GM18498 (cell line): ENCODE measurements around the gene VIP.

Source experiments
- ATAC-seq: cut with Tn5 transposase; IDR thresholded peaks from one replicate; pipeline ENCODE4 v1.9.1; 2021; ENCODE audit warnings: mild to moderate bottlenecking, moderate library complexity; ENCODE audit not compliant: unreplicated experiment

VIP gene

DNA sequence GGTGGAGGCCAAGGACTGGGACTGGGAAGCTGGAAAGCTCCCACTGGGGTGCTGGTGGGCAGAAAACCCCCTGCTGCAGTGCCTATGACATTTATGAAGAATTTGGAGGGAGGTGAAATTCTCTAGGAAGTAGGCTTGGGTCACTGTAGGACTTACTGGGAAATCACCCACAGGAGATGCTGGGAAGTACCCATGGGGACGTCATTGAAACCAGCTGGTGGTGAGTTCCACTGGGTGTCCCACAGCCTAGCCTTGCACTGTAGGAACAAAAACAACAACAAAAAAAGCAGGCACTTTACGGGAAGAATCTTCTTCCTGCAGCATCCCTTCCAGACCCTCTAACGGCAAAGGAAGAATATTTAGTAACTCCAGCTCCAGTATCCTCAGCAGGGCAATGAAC lies 26.2 kb downstream of the VIP start:
- no peak for ATAC-seq

DNA sequence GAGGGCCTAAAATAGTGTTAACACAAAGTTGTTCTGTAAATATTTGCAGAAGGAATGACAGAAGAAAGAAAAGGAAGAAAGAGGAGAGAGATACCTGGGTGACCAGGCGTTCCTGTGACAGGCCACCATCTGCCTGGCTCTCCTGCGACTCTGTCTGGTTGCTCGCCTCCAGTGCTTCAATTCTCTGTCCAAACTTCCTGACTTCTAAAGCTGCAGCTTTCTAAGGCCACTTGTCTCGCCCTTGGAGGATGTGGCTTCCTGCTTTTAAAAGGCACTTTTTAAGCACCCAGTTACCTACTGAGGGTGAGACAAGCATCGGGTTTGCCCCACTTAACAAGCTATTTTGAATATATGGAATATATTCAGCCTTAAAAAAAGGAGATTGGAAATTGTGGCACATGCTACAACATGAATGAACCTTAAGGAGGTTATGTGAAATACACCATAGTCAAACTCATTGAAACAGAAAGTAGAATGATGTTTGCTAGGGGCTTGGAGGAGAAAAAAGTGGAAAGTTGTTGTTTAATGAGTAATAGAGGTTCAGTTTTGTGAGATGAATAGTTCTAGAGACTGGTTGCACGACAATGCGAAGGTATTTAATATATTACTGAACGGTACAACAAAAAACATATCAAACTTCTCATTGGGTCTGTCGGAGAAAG lies 32.8 kb downstream of the VIP start:
- ATAC-seq = peak; percentile 61

DNA sequence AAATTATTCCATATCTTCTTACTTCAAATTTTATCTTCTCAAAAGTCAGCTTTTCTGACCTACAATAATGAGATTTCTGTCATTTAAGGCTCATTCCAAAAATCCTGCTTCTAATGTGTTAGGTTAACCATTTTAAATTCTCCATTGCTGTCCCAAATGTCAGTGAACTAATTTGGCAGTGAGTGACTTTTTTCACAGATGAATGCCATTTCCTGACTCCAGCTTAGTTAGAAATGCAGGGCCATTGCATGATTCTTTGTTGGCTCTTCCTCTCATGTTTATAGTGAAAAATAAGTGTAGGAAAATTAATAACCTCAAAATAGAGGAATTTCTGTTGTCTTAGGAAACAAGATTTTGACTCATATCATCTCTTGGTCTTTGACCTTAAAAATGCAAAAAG lies 44.1 kb downstream of the VIP start:
- ATAC-seq = no peak

DNA sequence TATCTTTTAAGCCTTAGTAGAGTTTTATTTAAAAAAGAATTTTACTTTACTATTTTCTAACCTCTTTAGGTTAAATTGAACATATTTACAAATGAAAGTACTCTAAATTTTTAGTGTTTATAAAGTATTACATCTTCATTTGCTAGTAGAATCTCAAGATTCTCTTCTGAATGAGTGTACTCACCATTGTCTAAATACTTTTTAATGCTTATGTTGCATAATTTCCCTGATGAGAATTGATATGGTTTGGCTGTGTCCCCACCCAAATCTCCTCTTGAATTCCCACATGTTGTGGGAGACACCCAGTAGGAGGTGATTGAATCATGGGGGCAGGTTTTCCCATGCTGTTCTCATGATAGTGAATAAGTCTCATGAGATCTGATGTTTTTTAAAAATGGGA lies 53.6 kb downstream of the VIP start:
- ATAC-seq = no peak
